K562 (cell line): ENCODE results near the gene SRSF9. TPM values are rescaled to one million over a fixed set of nuclear protein-coding genes. Genes with fewer than 3 reads are reported as not detected.

Source experiments
- ATF1 ChIP-seq, 2 experiments: fragments of 450-650 bp in 1 of 2; IDR thresholded peaks; 2 replicates each; pipeline ENCODE4 v1.6.1; 2016; ENCODE audit warnings: missing compliant biosample characterization in 1 of 2, missing genetic modification characterization in 1 of 2
- ATF7 ChIP-seq: fragments of 450-650 bp; IDR thresholded peaks from 2 replicates; pipeline ENCODE4 v1.7.1; 2014; ENCODE audit warnings: mild to moderate bottlenecking, moderate library complexity
- BACH1 ChIP-seq: fragments of 200-800 bp; sonication (Bioruptor generic); IDR thresholded peaks from 2 replicates; pipeline ENCODE4 v1.6.1; 2016; ENCODE audit warnings: missing genetic modification characterization, missing compliant biosample characterization
- BHLHE40 ChIP-seq: IDR thresholded peaks from 2 replicates; pipeline ENCODE4 v1.6.1; 2011; ENCODE audit warnings: low read length, improper control_type of control experiment
- CTBP1 ChIP-seq: fragments of 450-650 bp; IDR thresholded peaks from 2 replicates; pipeline ENCODE4 v1.6.1; 2016; ENCODE audit warnings: borderline replicate concordance
- E2F6 ChIP-seq, 2 experiments: IDR thresholded peaks; 2 replicates each; pipeline ENCODE4 v1.6.1; 2011; ENCODE audit warnings: borderline replicate concordance in 1 of 2, control low read depth in 1 of 2, low read depth in 1 of 2, low read length in 1 of 2, mild to moderate bottlenecking in 1 of 2, mixed read lengths in 1 of 2, moderate library complexity in 1 of 2; ENCODE audit not compliant: insufficient read depth in 1 of 2, insufficient read length in 1 of 2, poor library complexity in 1 of 2, severe bottlenecking in 1 of 2; ENCODE audit errors: extremely low read depth in 1 of 2
- E2F8 ChIP-seq: fragments of 450-650 bp; IDR thresholded peaks from 2 replicates; pipeline ENCODE4 v1.7.1; 2018; ENCODE audit warnings: mild to moderate bottlenecking, low read depth; ENCODE audit not compliant: partially characterized antibody
- HES1 ChIP-seq: fragments of 450-650 bp; IDR thresholded peaks from 2 replicates; pipeline ENCODE4 v1.6.1; 2016; ENCODE audit warnings: low read depth, mild to moderate bottlenecking, moderate library complexity
- NFIX ChIP-seq: fragments of 250-450 bp; sonication (Bioruptor Pico); IDR thresholded peaks from 2 replicates; pipeline ENCODE4 v1.4.0; 2020; ENCODE audit warnings: low read depth, mild to moderate bottlenecking, moderate library complexity
- NKRF ChIP-seq: fragments of 450-650 bp; IDR thresholded peaks from 2 replicates; pipeline ENCODE4 v1.6.1; 2016; ENCODE audit warnings: borderline replicate concordance
- NR2F6 ChIP-seq: fragments of 450-650 bp; formaldehyde crosslinking; IDR thresholded peaks from 2 replicates; pipeline ENCODE4 v1.4.0; 2020; ENCODE audit warnings: mild to moderate bottlenecking
- NR4A1 ChIP-seq, 2 experiments: fragments of 250-450 bp in 1 of 2; fragments of 450-650 bp in 1 of 2; sonication (Bioruptor Pico) in 1 of 2; IDR thresholded peaks; 2 replicates each; pipeline versions ENCODE4 v1.4.0 to v1.6.1; 2016 to 2020; ENCODE audit warnings: mild to moderate bottlenecking in 2 of 2, missing compliant biosample characterization in 1 of 2, missing genetic modification characterization in 1 of 2, moderate library complexity in 1 of 2
- POU5F1 ChIP-seq: fragments of 150-350 bp; IDR thresholded peaks from 2 replicates; pipeline ENCODE4 v1.6.1; 2014; ENCODE audit warnings: borderline replicate concordance, low read length, low read depth, mild to moderate bottlenecking; ENCODE audit not compliant: partially characterized antibody
- RHOXF2B ChIP-seq: fragments of 250-450 bp; sonication (Bioruptor Pico); conservative IDR thresholded peaks from 2 replicates; pipeline ENCODE4 v1.5.1; 2021
- TCF7 ChIP-seq: sonication (generic); IDR thresholded peaks from 2 replicates; pipeline ENCODE4 v1.6.1; 2016; ENCODE audit warnings: antibody characterized with exemption, borderline replicate concordance
- VEZF1 ChIP-seq: fragments of 200-800 bp; sonication (Bioruptor generic); IDR thresholded peaks from 2 replicates; pipeline ENCODE4 v1.6.1; 2017; ENCODE audit warnings: missing genetic modification characterization, missing compliant biosample characterization
- ZNF140 ChIP-seq: fragments of 250-450 bp; sonication (Bioruptor Pico); IDR thresholded peaks from 2 replicates; pipeline ENCODE4 v1.8.0; 2021; ENCODE audit warnings: moderate library complexity, mild to moderate bottlenecking, inconsistent platforms
- ZNF263 ChIP-seq: sonication (generic); formaldehyde crosslinking; IDR thresholded peaks from 2 replicates; pipeline ENCODE4 v1.8.0; 2022; ENCODE audit warnings: mild to moderate bottlenecking, missing genetic modification reagents, borderline replicate concordance
- polyA plus RNA-seq, 8 experiments: library from polyadenylated mRNA; depleted of rRNA in 4 of 8; stranded (reverse) in 5 of 8; unstranded in 3 of 8; fragments of >200 nt; fragmentation: Nextera tagmentation in 2 of 8; fragmentation: Illumina TruSeq in 1 of 8; extraction: Ambion mirVana in 2 of 8; extraction: Trizol in 1 of 8; gene quantifications; 2 replicates each; pipeline versions ENCODE4 v1.2.1 to v1.2.3, GENCODE V29; 2011 to 2014; ENCODE audit warnings: inconsistent platforms in 1 of 8, missing spikeins in 1 of 8
- total RNA-seq, 7 experiments: library from RNA; depleted of rRNA in 6 of 7; stranded (reverse); fragments of >200 nt in 6 of 7; fragmentation: Illumina TruSeq in 2 of 7; extraction: Trizol in 2 of 7; gene quantifications; 2 replicates each; pipeline versions ENCODE4 v1.2.1 to v1.2.3, GENCODE V29; 2011 to 2021; ENCODE audit warnings: low replicate concordance in 1 of 7

Gene SRSF9
- total and polyA plus RNA-seq, 9 of the 15 experiments (the other 6 are each of a cell fraction or from before 2014, with no cell fraction given) = 40.3 to 291 (median 230) TPM

- TF ChIP-seq NR2F6 (CRISPR knock-in tag) (0 out of 2 replicates have a peak, but pooled peaks have one; percentile 46), NKRF (peak; percentile 74), NR4A1 (CRISPR knock-in tag; IDR thresholded peaks at IDR 0.05) (0 out of 2 replicates have a peak, but pooled peaks have one; percentile 52), NR4A1 (tag; IDR thresholded peaks at IDR 0.05) (no peak), POU5F1 (no peak), NFIX (CRISPR knock-in tag) (no peak), ATF1 (CRISPR knock-in tag; IDR thresholded peaks at IDR 0.05) (no peak), ATF1 (tag; IDR thresholded peaks at IDR 0.05) (peak; percentile 51; the same call in 1 of the 2 replicates), BHLHE40 (no peak), E2F6 (IDR thresholded peaks at IDR 0.05; ENCODE audit: borderline replicate concordance in 1 of 2, extremely low read depth in 1 of 2, insufficient read depth in 1 of 2, insufficient read length in 1 of 2, low read depth in 1 of 2, low read length in 1 of 2, poor library complexity in 1 of 2, severe bottlenecking in 1 of 2) (peak; percentile 38 to 58), ATF7 (peak; percentile 65; the same call in 1 of the 2 replicates), VEZF1 (CRISPR knock-in tag) (peak; percentile 43; the same call in 1 of the 2 replicates), TCF7 (peak; percentile 45; the same call in 1 of the 2 replicates), HES1 (no peak), ZNF140 (CRISPR knock-in tag) (no peak), CTBP1 (peak; percentile 82), ZNF263 (CRISPR knock-in tag) (peak; percentile 48; the same call in 1 of the 2 replicates), RHOXF2B (CRISPR knock-in tag) (0 out of 2 replicates have a peak, but pooled peaks have one; percentile 29), E2F8 (peak; percentile 77), BACH1 (tag) (no peak)
Measured at GRCh38 chr12:120437735-120438494, 31.6 kb downstream of the SRSF9 start, which contains the start of gene COX6A1 (continued).
